ENCODE results near the gene ADH1B. TPM values are rescaled to one million over a fixed set of nuclear protein-coding genes. Genes with fewer than 3 reads are reported as not detected.
"Not testable (repeated sequence)": the region's sequence is repeated elsewhere in the genome, so short reads cannot be mapped to it uniquely, and the experiment has no call there.

The ADH1B gene
- total RNA-seq, 1 donor from 2014 or later, result 175 TPM

GRCh38 chr4:99323756-99324155 is 2.6 kb upstream of the ADH1B start:
- peak; percentile 50 for DNase-seq

GRCh38 chr4:99317811-99318210 is 3.4 kb downstream of the ADH1B start:
- not testable (repeated sequence) for DNase-seq

GRCh38 chr4:99317354-99317753 is 3.8 kb downstream of the ADH1B start:
- DNase-seq, result no peak

GRCh38 chr4:99315839-99316238 is 5.4 kb downstream of the ADH1B start:
- DNase-seq, result no peak

- DNase-seq, result no peak
Measured at GRCh38 chr4:99314211-99314610, 7.0 kb downstream of the ADH1B start.

- DNase-seq, result no peak
Measured at GRCh38 chr4:99310389-99310788, 10.8 kb downstream of the ADH1B start.

- DNase-seq, result no peak
Measured at GRCh38 chr4:99305638-99306400, 15.4 kb downstream of the ADH1B start.

- peak; percentile 63 for DNase-seq
Measured at GRCh38 chr4:99301376-99302164, 19.6 kb downstream of the ADH1B start.

GRCh38 chr4:99300934-99301333 is 20.3 kb downstream of the ADH1B start:
- peak; percentile 96 for DNase-seq

- DNase-seq, result no peak
Measured at GRCh38 chr4:99293357-99293756, 27.8 kb downstream of the ADH1B start.

GRCh38 chr4:99290848-99291786 is 30.1 kb downstream of the ADH1B start, which contains the start of gene ADH1A:
Gene ADH1A (minus strand): TSS chr4:99290985. CDS start chr4:99290914, 71 bp downstream.
- no peak for DNase-seq

GRCh38 chr4:99285387-99285786 is 35.8 kb downstream of the ADH1B start:
- DNase-seq, result no peak

GRCh38 chr4:99282731-99283130 is 38.5 kb downstream of the ADH1B start:
- peak; percentile 3 for DNase-seq

- DNase-seq, result peak; percentile 39
Measured at GRCh38 chr4:99281261-99281660, 39.9 kb downstream of the ADH1B start.

- DNase-seq, result peak; percentile 90
Measured at GRCh38 chr4:99276417-99276816, 44.8 kb downstream of the ADH1B start.

- DNase-seq, result no peak
Measured at GRCh38 chr4:99275885-99276284, 45.3 kb downstream of the ADH1B start.

GRCh38 chr4:99275050-99275449 is 46.2 kb downstream of the ADH1B start:
- no peak for DNase-seq

GRCh38 chr4:99273704-99274103 is 47.5 kb downstream of the ADH1B start:
- no peak for DNase-seq

- no peak for DNase-seq
Measured at GRCh38 chr4:99264927-99265326, 56.3 kb downstream of the ADH1B start.
